A549 treated with AZD2906 at 1 μM for 4 hours (cell line): ENCODE results near the gene MSI1. TPM values are rescaled to one million over a fixed set of nuclear protein-coding genes. Genes with fewer than 3 reads are reported as not detected.

Source experiments
- total RNA-seq: library from RNA; stranded (reverse); fragments of 200-300 nt; extraction: Qiagen RNA extraction; gene quantifications from 5 replicates; pipeline ENCODE4 v1.2.3, GENCODE V29; 2022

Gene MSI1
- 1.0 to 1.5 TPM (median 1.3 TPM) in 5 replicates for total RNA-seq

GRCh38 chr12:120368789-120369602 lies at the start of gene MSI1:
Gene MSI1, minus strand, starts transcription at chr12:120369164. Its CDS starts 73 bp downstream, at chr12:120369091.

GRCh38 chr12:120327593-120327992 lies 41.4 kb downstream of the MSI1 start, which contains the start of gene PLA2G1B:
Gene PLA2G1B, minus strand, starts transcription at chr12:120327779. Its CDS starts 26 bp downstream, at chr12:120327753.

DNA sequence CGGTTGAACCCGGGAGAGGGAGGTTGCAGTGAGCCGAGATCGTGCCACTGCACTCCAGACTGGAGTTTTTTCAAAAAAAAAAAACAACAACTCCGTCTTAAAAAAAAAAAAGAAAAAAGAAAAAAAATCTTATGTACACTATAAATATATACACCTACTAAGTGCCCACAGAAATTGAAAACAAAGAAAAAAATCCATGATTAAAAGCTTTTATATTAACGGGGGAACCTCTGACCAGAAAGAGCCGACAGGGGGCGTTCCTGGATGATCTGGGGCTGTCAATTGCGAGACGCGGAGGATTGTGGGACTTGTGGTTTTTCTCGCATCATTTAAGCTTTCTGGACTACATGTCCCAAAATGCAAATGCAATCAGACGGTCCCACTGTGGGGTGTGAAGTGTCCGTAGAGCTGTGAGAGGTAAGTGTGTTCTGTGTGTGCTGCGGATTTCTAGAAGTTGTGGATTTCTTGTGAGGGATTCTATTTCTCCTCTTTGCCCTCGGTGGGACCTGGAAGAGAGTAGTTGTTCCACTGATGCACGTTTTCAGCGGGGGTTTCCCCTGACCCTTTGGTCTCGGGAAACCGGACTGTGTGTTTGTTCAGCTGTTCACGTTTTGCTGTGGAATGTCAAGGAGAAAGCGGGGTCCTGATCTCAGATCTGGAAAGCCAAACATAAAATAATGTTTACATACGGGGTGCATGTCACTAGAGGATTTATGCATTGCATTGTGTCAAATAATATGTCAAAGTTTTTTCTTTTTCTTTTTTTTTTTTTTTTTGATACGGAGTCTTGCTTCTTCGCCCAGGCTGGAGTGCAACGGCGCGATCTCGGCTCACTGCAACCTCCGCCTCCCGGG lies 66.8 kb downstream of the MSI1 start, which contains the start of gene SIRT4:
SIRT4 (plus strand) TSS at position 360 of the 854 bp plus-strand sequence. CDS start 1,241 bp downstream, outside the sequence.

DNA sequence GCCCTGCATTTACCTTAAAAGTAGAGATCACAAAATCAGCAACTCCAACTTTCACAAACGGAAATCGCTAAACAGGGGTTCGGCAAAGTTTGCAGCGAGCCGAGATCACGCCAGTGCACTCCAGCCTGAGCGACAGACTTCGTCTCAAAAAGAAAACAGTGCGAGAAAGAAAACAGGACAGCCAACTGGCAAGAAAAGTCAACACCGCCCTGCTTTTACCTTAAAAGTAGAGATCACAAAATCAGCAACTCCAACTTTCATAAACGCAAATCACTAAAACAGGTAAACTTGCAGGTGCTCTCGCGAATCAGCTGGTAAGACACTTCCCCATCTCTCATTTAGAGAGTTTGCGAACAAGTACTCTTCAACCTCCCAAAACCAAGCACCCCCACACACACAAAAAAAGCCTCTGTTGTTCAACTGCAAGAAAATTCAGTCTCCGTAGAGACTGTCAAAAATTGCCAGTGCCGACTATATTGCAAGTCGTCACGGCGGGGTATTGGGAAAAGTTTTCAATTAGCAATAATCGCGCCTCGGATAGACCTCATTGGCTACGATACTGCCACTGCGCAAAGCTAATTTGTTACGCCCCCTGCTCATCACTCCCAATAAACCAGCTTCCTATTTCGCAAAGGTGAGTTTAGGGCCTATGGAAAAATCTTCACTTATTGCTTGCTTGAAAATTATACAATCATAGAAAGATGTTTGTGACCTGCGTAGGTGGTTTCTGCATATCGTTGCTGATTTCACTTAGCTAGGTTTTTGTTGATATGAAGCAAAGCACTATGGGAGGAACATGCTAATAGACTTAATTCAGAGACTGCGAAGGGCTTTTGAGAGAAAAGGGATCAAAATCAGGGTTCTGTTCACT lies 76.1 kb downstream of the MSI1 start, which contains the start of gene RNU4-1:
RNU4-1 (minus strand) TSS at position 577 of the 871 bp plus-strand sequence.

Other genes starting within 250 kb of the MSI1 start
- 50.8 to 56.5 TPM (median 51.9 TPM) in 5 replicates for gene GCN1, start 174.4 kb downstream of the MSI1 start, total RNA-seq
- gene RPLP0, start 168.1 kb downstream of the MSI1 start, total RNA-seq = 3,507 to 3,667 TPM (median 3,535 TPM) in 5 replicates
- gene PXN, start 103.4 kb downstream of the MSI1 start, total RNA-seq = 207 to 234 TPM (median 224 TPM) in 5 replicates
- 10.8 to 65.1 TPM in 2 of 5 replicates, not detected in the others for gene RNU4-2, start 77.3 kb downstream of the MSI1 start, total RNA-seq
- gene RNU4-1, start 75.9 kb downstream of the MSI1 start, total RNA-seq = 97.7 TPM in 1 of 5 replicates, not detected in the others
- 0.41 to 0.98 TPM (median 0.71 TPM) in 5 replicates for gene SIRT4, start 66.8 kb downstream of the MSI1 start, total RNA-seq
- gene PLA2G1B, start 41.4 kb downstream of the MSI1 start, total RNA-seq = 0.20 TPM in 1 of 5 replicates, not detected in the others
- 674 to 853 TPM (median 841 TPM) in 5 replicates for gene COX6A1, start 68.9 kb upstream of the MSI1 start, total RNA-seq
- 66.8 to 81.2 TPM (median 71.7 TPM) in 5 replicates for gene TRIAP1, start 77.2 kb upstream of the MSI1 start, total RNA-seq
- 20.6 to 23.9 TPM (median 22.8 TPM) in 5 replicates for gene GATC, start 77.3 kb upstream of the MSI1 start, total RNA-seq
- 169 to 220 TPM (median 215 TPM) in 5 replicates for gene SRSF9, start 100.6 kb upstream of the MSI1 start, total RNA-seq
- 572 to 625 TPM (median 592 TPM) in 5 replicates for gene DYNLL1, start 126.9 kb upstream of the MSI1 start, total RNA-seq
- 26.3 to 29.4 TPM (median 27.7 TPM) in 5 replicates for gene COQ5, start 160.0 kb upstream of the MSI1 start, total RNA-seq
- gene RNF10, start 165.2 kb upstream of the MSI1 start, total RNA-seq = 86.9 to 105 TPM (median 96.6 TPM) in 5 replicates
- 47.9 to 53.2 TPM (median 49.9 TPM) in 5 replicates for gene POP5, start 212.2 kb upstream of the MSI1 start, total RNA-seq